ENCODE measurements around the gene LYZL1.
"Not testable (repeated sequence)": the region's sequence is repeated elsewhere in the genome, so short reads cannot be mapped to it uniquely, and the experiment has no call there.

Gene LYZL1

GRCh38 chr10:29288906-29289305 is at the start of gene LYZL1:
Gene LYZL1, plus strand, starts transcription at chr10:29289070. Its CDS starts 2,798 bp downstream, at chr10:29291868.
- DNase-seq: not testable (repeated sequence)

- DNase-seq: no peak
These were observed 49.0 kb upstream of the LYZL1 start for GRCh38 chr10:29239569-29240472.

GRCh38 chr10:29240986-29241660 is 47.7 kb upstream of the LYZL1 start:
- DNase-seq: no peak

- no peak for DNase-seq
These were observed 46.9 kb upstream of the LYZL1 start for GRCh38 chr10:29241925-29242324.

GRCh38 chr10:29243066-29243465 is 45.8 kb upstream of the LYZL1 start:
- no peak for DNase-seq

- no peak for DNase-seq
These were observed 45.1 kb upstream of the LYZL1 start for GRCh38 chr10:29243750-29244149.

GRCh38 chr10:29244978-29245377 is 43.9 kb upstream of the LYZL1 start:
- no peak for DNase-seq

- no peak for DNase-seq
These were observed 43.4 kb upstream of the LYZL1 start for GRCh38 chr10:29245476-29245875.

GRCh38 chr10:29246449-29246848 is 42.4 kb upstream of the LYZL1 start:
- no peak for DNase-seq

- no peak for DNase-seq
These were observed 40.7 kb upstream of the LYZL1 start for GRCh38 chr10:29248158-29248557.

GRCh38 chr10:29249018-29249417 is 39.9 kb upstream of the LYZL1 start:
- no peak for DNase-seq

GRCh38 chr10:29250066-29250465 is 38.8 kb upstream of the LYZL1 start:
- no peak for DNase-seq

GRCh38 chr10:29252811-29253689 is 35.8 kb upstream of the LYZL1 start:
- no peak for DNase-seq

- no peak for DNase-seq
These were observed 35.2 kb upstream of the LYZL1 start for GRCh38 chr10:29253690-29254029.

- no peak for DNase-seq
These were observed 34.5 kb upstream of the LYZL1 start for GRCh38 chr10:29254123-29255046.

GRCh38 chr10:29255104-29255503 is 33.8 kb upstream of the LYZL1 start:
- DNase-seq: no peak

- no peak for DNase-seq
These were observed 32.9 kb upstream of the LYZL1 start for GRCh38 chr10:29256019-29256418.

- no peak for DNase-seq
These were observed 32.3 kb upstream of the LYZL1 start for GRCh38 chr10:29256586-29256985.

- DNase-seq: no peak
These were observed 31.6 kb upstream of the LYZL1 start for GRCh38 chr10:29257106-29257783.

GRCh38 chr10:29257784-29258135 is 31.1 kb upstream of the LYZL1 start:
- no peak for DNase-seq

GRCh38 chr10:29259498-29259897 is 29.4 kb upstream of the LYZL1 start:
- DNase-seq: no peak

- DNase-seq: no peak
These were observed 25.4 kb upstream of the LYZL1 start for GRCh38 chr10:29263506-29263905.

Data from KG1 (cell line).